Measurements from ENCODE around the gene FCHSD1.

Gene FCHSD1

GRCh38 chr5:141672071-141672840, 21.0 kb upstream of the FCHSD1 start:
- TF ChIP-seq MAX (IDR thresholded peaks at IDR 0.05) (no peak), CREB1 (IDR thresholded peaks at IDR 0.05; ENCODE audit: low read depth) (no peak), CEBPB (IDR thresholded peaks at IDR 0.05) (no peak), ZBTB7A (IDR thresholded peaks at IDR 0.05; ENCODE audit: low read depth) (no peak), NFIC (IDR thresholded peaks at IDR 0.05) (no peak), YY1 (IDR thresholded peaks at IDR 0.05; ENCODE audit: low read depth) (no peak), USF1 (IDR thresholded peaks at IDR 0.05) (no peak), EP300 (IDR thresholded peaks at IDR 0.05; ENCODE audit: borderline replicate concordance) (no peak), FOXM1 (IDR thresholded peaks at IDR 0.05; ENCODE audit: borderline replicate concordance, low read depth) (no peak), TEAD4 (IDR thresholded peaks at IDR 0.05) (no peak), RAD21 (IDR thresholded peaks at IDR 0.05; ENCODE audit: low read depth) (no peak), EGR1 (IDR thresholded peaks at IDR 0.05) (no peak), TCF12 (IDR thresholded peaks at IDR 0.05; ENCODE audit: low read depth) (no peak), TAF1 (IDR thresholded peaks at IDR 0.05; ENCODE audit: low read depth) (no peak)
- TF ChIP-seq, protein P1, sequence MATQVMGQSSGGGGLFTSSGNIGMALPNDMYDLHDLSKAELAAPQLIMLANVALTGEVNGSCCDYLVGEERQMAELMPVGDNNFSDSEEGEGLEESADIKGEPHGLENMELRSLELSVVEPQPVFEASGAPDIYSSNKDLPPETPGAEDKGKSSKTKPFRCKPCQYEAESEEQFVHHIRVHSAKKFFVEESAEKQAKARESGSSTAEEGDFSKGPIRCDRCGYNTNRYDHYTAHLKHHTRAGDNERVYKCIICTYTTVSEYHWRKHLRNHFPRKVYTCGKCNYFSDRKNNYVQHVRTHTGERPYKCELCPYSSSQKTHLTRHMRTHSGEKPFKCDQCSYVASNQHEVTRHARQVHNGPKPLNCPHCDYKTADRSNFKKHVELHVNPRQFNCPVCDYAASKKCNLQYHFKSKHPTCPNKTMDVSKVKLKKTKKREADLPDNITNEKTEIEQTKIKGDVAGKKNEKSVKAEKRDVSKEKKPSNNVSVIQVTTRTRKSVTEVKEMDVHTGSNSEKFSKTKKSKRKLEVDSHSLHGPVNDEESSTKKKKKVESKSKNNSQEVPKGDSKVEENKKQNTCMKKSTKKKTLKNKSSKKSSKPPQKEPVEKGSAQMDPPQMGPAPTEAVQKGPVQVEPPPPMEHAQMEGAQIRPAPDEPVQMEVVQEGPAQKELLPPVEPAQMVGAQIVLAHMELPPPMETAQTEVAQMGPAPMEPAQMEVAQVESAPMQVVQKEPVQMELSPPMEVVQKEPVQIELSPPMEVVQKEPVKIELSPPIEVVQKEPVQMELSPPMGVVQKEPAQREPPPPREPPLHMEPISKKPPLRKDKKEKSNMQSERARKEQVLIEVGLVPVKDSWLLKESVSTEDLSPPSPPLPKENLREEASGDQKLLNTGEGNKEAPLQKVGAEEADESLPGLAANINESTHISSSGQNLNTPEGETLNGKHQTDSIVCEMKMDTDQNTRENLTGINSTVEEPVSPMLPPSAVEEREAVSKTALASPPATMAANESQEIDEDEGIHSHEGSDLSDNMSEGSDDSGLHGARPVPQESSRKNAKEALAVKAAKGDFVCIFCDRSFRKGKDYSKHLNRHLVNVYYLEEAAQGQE (IDR thresholded peaks at IDR 0.05; ENCODE audit: low read depth) = no peak

DNA sequence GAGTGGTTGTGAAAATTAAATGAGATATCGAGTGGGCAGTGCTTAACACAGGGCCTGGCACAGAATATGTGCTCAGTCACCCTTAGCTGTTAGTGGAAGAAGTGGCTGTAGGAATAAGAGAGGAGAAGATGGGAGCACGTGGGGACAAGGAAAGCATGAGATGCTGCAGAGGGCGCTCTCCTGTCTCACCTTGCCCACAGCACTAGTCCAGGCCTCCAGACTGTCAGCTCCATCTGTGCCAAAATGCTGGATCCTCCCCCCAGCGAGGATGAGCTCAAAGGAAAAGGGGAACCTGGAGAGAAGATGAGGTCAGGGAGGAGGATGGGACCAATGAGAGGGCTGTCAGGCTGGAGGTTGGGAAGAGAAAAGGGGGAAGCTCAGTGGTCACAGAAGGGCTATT, 18.3 kb upstream of the FCHSD1 start:
- TF ChIP-seq NFIC (IDR thresholded peaks at IDR 0.05) = no peak
- no peak for TF ChIP-seq TAF1 (IDR thresholded peaks at IDR 0.05; ENCODE audit: low read depth)
- TF ChIP-seq CREB1 (IDR thresholded peaks at IDR 0.05; ENCODE audit: low read depth) = no peak

GRCh38 chr5:141668601-141669265, 17.5 kb upstream of the FCHSD1 start:
- TF ChIP-seq RAD21 (IDR thresholded peaks at IDR 0.05; ENCODE audit: low read depth) (no peak), NFIC (IDR thresholded peaks at IDR 0.05) (no peak), USF1 (IDR thresholded peaks at IDR 0.05) (no peak), TCF12 (IDR thresholded peaks at IDR 0.05; ENCODE audit: low read depth) (no peak), ZBTB7A (IDR thresholded peaks at IDR 0.05; ENCODE audit: low read depth) (no peak)

GRCh38 chr5:141665995-141666940, 15.1 kb upstream of the FCHSD1 start:
- TF ChIP-seq FOXM1 (IDR thresholded peaks at IDR 0.05; ENCODE audit: borderline replicate concordance, low read depth) (no peak), USF1 (IDR thresholded peaks at IDR 0.05) (no peak), EGR1 (IDR thresholded peaks at IDR 0.05) (no peak), CREB1 (IDR thresholded peaks at IDR 0.05; ENCODE audit: low read depth) (no peak), ZBTB7A (IDR thresholded peaks at IDR 0.05; ENCODE audit: low read depth) (no peak), RAD21 (IDR thresholded peaks at IDR 0.05; ENCODE audit: low read depth) (no peak), TAF1 (IDR thresholded peaks at IDR 0.05; ENCODE audit: low read depth) (no peak), TEAD4 (IDR thresholded peaks at IDR 0.05) (no peak), CEBPB (IDR thresholded peaks at IDR 0.05) (no peak), TCF12 (IDR thresholded peaks at IDR 0.05; ENCODE audit: low read depth) (no peak)
- TF ChIP-seq, protein P1 (IDR thresholded peaks at IDR 0.05; ENCODE audit: low read depth) = no peak

All from Ishikawa (cell line).